H1 (cell line): ENCODE data around the gene OTOGL. TPM values are rescaled to one million over a fixed set of nuclear protein-coding genes. Genes with fewer than 3 reads are reported as not detected.

Experiments used
- CTCF ChIA-PET: fragments of 300-600 bp; sonication (Branson Sonifier 250); formaldehyde crosslinking; loops from one replicate; lab custom pipeline; 2021; ENCODE audit not compliant: partially characterized antibody; lab: Charles Lee
- POLR2A ChIA-PET: fragments of 300-600 bp; sonication (Branson Sonifier 250); formaldehyde crosslinking; loops from one replicate; lab custom pipeline; 2021; ENCODE audit warnings: inconsistent platforms; ENCODE audit not compliant: partially characterized antibody; lab: Charles Lee
- DNase-seq, 2 experiments: peaks; one replicate each; pipeline versions ENCODE4 v3.0.0 to v3.0.0-alpha.2; 2010 to 2022; ENCODE audit warnings: low spot score in 2 of 2, low read depth in 1 of 2, mixed read lengths in 1 of 2
- FAIRE-seq: peaks from 2 replicates; lab custom pipeline; 2011; peaks lifted over from hg19 to GRCh38; lab: Jason Lieb, UNC
- H2AFZ ChIP-seq: 2 replicates; pipeline ENCODE4 v1.8.1; 2012; ENCODE audit warnings: low read length, inconsistent platforms
- H2AK5ac ChIP-seq: 2 replicates; pipeline ENCODE4 v1.6.1; 2013; ENCODE audit warnings: low read depth, low read length
- H2BK120ac ChIP-seq: replicated peaks from 2 replicates; pipeline ENCODE3; 2013; ENCODE audit warnings: low read depth, low read length, inconsistent platforms
- H2BK12ac ChIP-seq: 2 replicates; pipeline ENCODE4 v1.6.1; 2013; ENCODE audit warnings: low read depth, low read length
- H2BK15ac ChIP-seq: 2 replicates; pipeline ENCODE4 v1.6.1; 2013; ENCODE audit warnings: low read length
- H2BK20ac ChIP-seq: 2 replicates; pipeline ENCODE4 v1.6.1; 2013; ENCODE audit warnings: low read length
- H2BK5ac ChIP-seq: 2 replicates; pipeline ENCODE4 v1.6.1; 2013; ENCODE audit warnings: low read depth, low read length
- H3K14ac ChIP-seq: 2 replicates; pipeline ENCODE4 v1.6.1; 2013; ENCODE audit warnings: inconsistent platforms; ENCODE audit not compliant: insufficient read length
- H3K18ac ChIP-seq: 2 replicates; pipeline ENCODE4 v1.6.1; 2013; ENCODE audit warnings: low read length; ENCODE audit errors: extremely low read depth
- H3K23ac ChIP-seq: 2 replicates; pipeline ENCODE4 v1.6.1; 2013; ENCODE audit warnings: inconsistent platforms; ENCODE audit not compliant: insufficient read length
- H3K23me2 ChIP-seq: 2 replicates; pipeline ENCODE4 v1.6.1; 2013; ENCODE audit warnings: low read depth, low read length
- H3K27ac ChIP-seq: 2 replicates; pipeline ENCODE4 v1.6.1; 2011; ENCODE audit warnings: low read depth, low read length, inconsistent platforms
- H3K27me3 ChIP-seq, 4 experiments: replicated peaks in 1 of 4; 1 replicate in 1 of 4; 2 replicates in 3 of 4; pipeline versions ENCODE4 v1.6.1 to v1.8.1; 2011 to 2013; ENCODE audit warnings: low read length in 3 of 4, mild to moderate bottlenecking in 3 of 4, inconsistent platforms in 2 of 4, mixed read lengths in 2 of 4, moderate library complexity in 1 of 4; ENCODE audit not compliant: control insufficient read depth in 3 of 4, insufficient read depth in 3 of 4; ENCODE audit errors: extremely low read depth in 1 of 4
- H3K36me3 ChIP-seq, 4 experiments: 2 replicates each; pipeline versions ENCODE4 v1.6.1 to v1.8.1; 2011 to 2013; ENCODE audit warnings: mild to moderate bottlenecking in 4 of 4, low read length in 3 of 4, moderate library complexity in 2 of 4, control low read depth in 1 of 4, inconsistent platforms in 1 of 4; ENCODE audit not compliant: insufficient read depth in 4 of 4, control insufficient read depth in 2 of 4
- H3K4ac ChIP-seq: replicated peaks from 2 replicates; pipeline ENCODE3; 2013; ENCODE audit warnings: low read length, low read depth, mixed read lengths, inconsistent platforms; ENCODE audit not compliant: insufficient read length
- H3K4me1 ChIP-seq, 4 experiments: replicated peaks in 1 of 4; 1 replicate in 1 of 4; 2 replicates in 3 of 4; pipeline versions ENCODE4 v1.6.1 to v1.8.1; 2011 to 2013; ENCODE audit warnings: low read length in 3 of 4, inconsistent platforms in 2 of 4, mixed read lengths in 1 of 4; ENCODE audit not compliant: insufficient read depth in 4 of 4, control insufficient read depth in 3 of 4
- H3K4me2 ChIP-seq, 2 experiments: 2 replicates each; pipeline versions ENCODE4 v1.6.1 to v1.8.1; 2011 to 2013; ENCODE audit warnings: low read depth in 2 of 2, low read length in 2 of 2, control low read depth in 1 of 2, inconsistent platforms in 1 of 2, mild to moderate bottlenecking in 1 of 2; ENCODE audit not compliant: insufficient read depth in 1 of 2
- H3K4me3 ChIP-seq, 4 experiments: fragments of 200-600, 300-600 bp in 1 of 4; sonication (generic), shearing (Covaris generic), sonication (Bioruptor Twin) in 1 of 4; 2 replicates each; pipeline versions ENCODE4 v1.5.1 to v1.8.1; 2011 to 2016; ENCODE audit warnings: low read length in 4 of 4, low read depth in 3 of 4, control low read depth in 2 of 4, inconsistent platforms in 2 of 4, mild to moderate bottlenecking in 2 of 4, mixed read lengths in 1 of 4, moderate library complexity in 1 of 4; ENCODE audit not compliant: insufficient read depth in 2 of 4; ENCODE audit errors: extremely low read depth in 1 of 4
- H3K56ac ChIP-seq: replicated peaks from 2 replicates; pipeline ENCODE3; 2013; ENCODE audit warnings: low read depth, mild to moderate bottlenecking, mixed read lengths, low read length, inconsistent platforms; ENCODE audit not compliant: insufficient read length
- H3K79me1 ChIP-seq: 2 replicates; pipeline ENCODE4 v1.6.1; 2013; ENCODE audit warnings: low read depth, low read length, control low read depth
- H3K79me2 ChIP-seq, 2 experiments: 2 replicates each; pipeline versions ENCODE4 v1.6.1 to v1.8.1; 2012 to 2013; ENCODE audit warnings: low read length in 2 of 2, mild to moderate bottlenecking in 2 of 2, inconsistent platforms in 1 of 2; ENCODE audit not compliant: insufficient read depth in 2 of 2, control insufficient read depth in 1 of 2
- H3K9ac ChIP-seq, 4 experiments: replicated peaks in 1 of 4; 1 replicate in 1 of 4; 2 replicates in 3 of 4; pipeline versions ENCODE4 v1.6.1 to v1.8.1; 2011 to 2013; ENCODE audit warnings: low read depth in 3 of 4, low read length in 3 of 4, control low read depth in 2 of 4, mild to moderate bottlenecking in 2 of 4, moderate library complexity in 2 of 4, inconsistent platforms in 1 of 4; ENCODE audit errors: extremely low read depth in 1 of 4
- H3K9me3 ChIP-seq, 2 experiments: 2 replicates each; pipeline versions ENCODE4 v1.6.1 to v1.8.1; 2012 to 2013; ENCODE audit warnings: mild to moderate bottlenecking in 2 of 2, moderate library complexity in 2 of 2, control low read depth in 1 of 2, inconsistent platforms in 1 of 2, low read depth in 1 of 2, low read length in 1 of 2, mixed read lengths in 1 of 2; ENCODE audit not compliant: insufficient read depth in 2 of 2
- H4K20me1 ChIP-seq, 2 experiments: replicated peaks in 1 of 2; 2 replicates each; pipeline versions ENCODE3 to v1.8.1; 2011 to 2013; ENCODE audit warnings: inconsistent platforms in 2 of 2, low read length in 2 of 2, mild to moderate bottlenecking in 1 of 2; ENCODE audit not compliant: insufficient read depth in 2 of 2, control insufficient read depth in 1 of 2
- H4K5ac ChIP-seq: 2 replicates; pipeline ENCODE4 v1.6.1; 2013; ENCODE audit warnings: low read length, low read depth, mixed read lengths, inconsistent platforms; ENCODE audit not compliant: insufficient read length
- H4K8ac ChIP-seq: 2 replicates; pipeline ENCODE4 v1.8.0; 2013; ENCODE audit warnings: mild to moderate bottlenecking, moderate library complexity, low read length, inconsistent platforms; ENCODE audit not compliant: insufficient read depth; ENCODE audit errors: extremely low read depth
- H4K91ac ChIP-seq: replicated peaks from 2 replicates; pipeline ENCODE3; 2013; ENCODE audit warnings: low read length, mixed read lengths, inconsistent platforms; ENCODE audit not compliant: insufficient read length
- HDAC6 ChIP-seq: IDR thresholded peaks from one replicate; pipeline ENCODE4 v1.7.1; 2012; ENCODE audit warnings: low read depth, mild to moderate bottlenecking, inconsistent platforms, low read length, moderate library complexity
- polyA plus RNA-seq, 7 experiments: library from polyadenylated mRNA; depleted of rRNA in 3 of 7; stranded (reverse) in 5 of 7; unstranded in 2 of 7; fragments of >200 nt in 5 of 7; fragments of 200-250 nt in 2 of 7; gene quantifications; 1 replicate in 5 of 7; 2 replicates in 1 of 7; 4 replicates in 1 of 7; pipeline versions ENCODE4 v1.2.1 to v1.2.3, GENCODE V29; 2011 to 2013; ENCODE audit warnings: missing spikeins in 2 of 7, mixed read lengths in 2 of 7
- total RNA-seq: library from RNA; stranded (reverse); fragmentation: NEBNext Ultra II Directional; extraction: Animal tissue kit (Norgen Biotek cat#: 25700); gene quantifications from 2 replicates; pipeline ENCODE4 v1.2.1, GENCODE V29; 2021

Gene OTOGL
- total and polyA plus RNA-seq, 2 of the 8 experiments (the other 6 are each of a cell fraction or from before 2014, with no cell fraction given): 0.12 to 0.17 TPM

- H3K9ac ChIP-seq: no peak overlapping the region
- no peak overlapping the region for H4K91ac ChIP-seq
- no peak for DNase-seq
- H3K18ac ChIP-seq: no peak overlapping the region
- no peak for FAIRE-seq
- POLR2A ChIA-PET: interaction anchor here (1.2 kb wide), 1 partner anchor 16 kb away, joined by 4 read pairs; no protein-coding TSS in a partner anchor
- no peak overlapping the region for H3K23ac ChIP-seq
- no peak overlapping the region for H3K56ac ChIP-seq
- H4K8ac ChIP-seq: no peak overlapping the region
- no peak overlapping the region for H4K5ac ChIP-seq
- no peak overlapping the region for H3K4me2 ChIP-seq
- no peak for TF ChIP-seq HDAC6
- no peak overlapping the region for H3K4ac ChIP-seq
- H2BK120ac ChIP-seq: no peak overlapping the region
- H2AK5ac ChIP-seq: no peak overlapping the region
- H3K79me2 ChIP-seq: no peaks in the 10 kb centered on the region
- H2BK20ac ChIP-seq: no peak overlapping the region
- CTCF ChIA-PET: interaction anchor here (0.7 to 1.2 kb wide), 3 partner anchors 16 to 75 kb away, joined by 3 read pairs; no protein-coding TSS in a partner anchor
- no peaks in the 10 kb centered on the region for H4K20me1 ChIP-seq
- H2BK12ac ChIP-seq: no peak overlapping the region
- no peak overlapping the region for H3K14ac ChIP-seq
- H2BK15ac ChIP-seq: no peak overlapping the region
- H3K4me1 ChIP-seq: no peaks in the 10 kb centered on the region
- H2BK5ac ChIP-seq: no peak overlapping the region
- H3K79me1 ChIP-seq: no peaks in the 10 kb centered on the region
- 0 out of 2 replicates have a peak overlapping the region, but pooled peaks have one; percentile 24 for H2AFZ ChIP-seq
- H3K27ac ChIP-seq: no peak overlapping the region
- no peak overlapping the region for H3K4me3 ChIP-seq
- no peaks in the 10 kb centered on the region for H3K27me3 ChIP-seq
- no peaks in the 10 kb centered on the region for H3K9me3 ChIP-seq
- H3K36me3 ChIP-seq: no peaks in the 10 kb centered on the region
- no peaks in the 10 kb centered on the region for H3K23me2 ChIP-seq
Observed at GRCh38 chr12:80165746-80166145, 66.4 kb downstream of the OTOGL start.
